CD4-positive, alpha-beta T cell treated with Interleukin-10 for 1 hour (primary cell): ENCODE data around the gene MTA2.
A peak's percentile ranks its signal among the peaks of the same experiment; 100 is the strongest.
"Not testable (repeated sequence)": the region's sequence is repeated elsewhere in the genome, so short reads cannot be mapped to it uniquely, and the experiment has no call there.

Experiments used
- DNase-seq: peaks from one replicate; pipeline ENCODE4 v3.0.0-alpha.2; 2020

The MTA2 gene

GRCh38 chr11:62565100-62565802, 36.4 kb downstream of the MTA2 start:
- DNase-seq, result no peak

GRCh38 chr11:62561677-62562230, 39.9 kb downstream of the MTA2 start:
- not testable (repeated sequence) for DNase-seq

GRCh38 chr11:62560566-62561103, 41.0 kb downstream of the MTA2 start:
- peak; percentile 87 for DNase-seq

- DNase-seq, result not testable (repeated sequence)
These were observed 42.0 kb downstream of the MTA2 start for GRCh38 chr11:62559626-62560025.

- peak; percentile 15 for DNase-seq
These were observed 42.5 kb downstream of the MTA2 start for GRCh38 chr11:62559204-62559603.

GRCh38 chr11:62558669-62559068, 43.0 kb downstream of the MTA2 start:
- no peak for DNase-seq

- peak; percentile 68 for DNase-seq
These were observed 44.6 kb downstream of the MTA2 start for GRCh38 chr11:62556875-62557631.

GRCh38 chr11:62556108-62556874, 45.4 kb downstream of the MTA2 start:
- DNase-seq, result peak; percentile 90

- DNase-seq, result peak; percentile 93
These were observed 46.1 kb downstream of the MTA2 start for GRCh38 chr11:62555464-62556107.

- peak; percentile 33 for DNase-seq
These were observed 47.1 kb downstream of the MTA2 start for GRCh38 chr11:62554387-62555167.

GRCh38 chr11:62553839-62554361, 47.8 kb downstream of the MTA2 start:
- peak; percentile 34 for DNase-seq

- peak; percentile 88 for DNase-seq
These were observed 48.4 kb downstream of the MTA2 start for GRCh38 chr11:62553080-62553838.

- peak; percentile 40 for DNase-seq
These were observed 49.1 kb downstream of the MTA2 start for GRCh38 chr11:62552485-62553079.

- DNase-seq, result not testable (repeated sequence)
These were observed 51.2 kb downstream of the MTA2 start for GRCh38 chr11:62550478-62550877.

- DNase-seq, result no peak
These were observed 52.9 kb downstream of the MTA2 start for GRCh38 chr11:62548545-62549335.

GRCh38 chr11:62547691-62548281, 53.9 kb downstream of the MTA2 start:
- DNase-seq, result no peak

GRCh38 chr11:62546929-62547625, 54.6 kb downstream of the MTA2 start:
- DNase-seq, result no peak
